Activated T-cell treated with anti-CD3 and anti-CD28 coated beads, Interleukin-2, amount 50 U/mL, for 1 hour (primary cell): ENCODE results near the gene C6orf118.

ENCODE experiments used
- DNase-seq: peaks from one replicate; pipeline ENCODE4 v3.0.0-alpha.2; 2020

Gene C6orf118

GRCh38 chr6:165243801-165244200, 65.6 kb downstream of the C6orf118 start:
- DNase-seq, result no peak

- no peak for DNase-seq
These were observed 73.1 kb downstream of the C6orf118 start for GRCh38 chr6:165236326-165236725.

- no peak for DNase-seq
These were observed 76.5 kb downstream of the C6orf118 start for GRCh38 chr6:165232731-165233488.

GRCh38 chr6:165231581-165232561, 77.5 kb downstream of the C6orf118 start:
- no peak for DNase-seq

- no peak for DNase-seq
These were observed 78.2 kb downstream of the C6orf118 start for GRCh38 chr6:165231177-165231576.
